AG09319 (cell line): Measurements from ENCODE around the gene SLC28A1.

Source experiments
- DNase-seq: peaks from one replicate; pipeline ENCODE4 v3.0.0-alpha.2; 2010; ENCODE audit warnings: low read depth; ENCODE audit errors: extremely low read depth
- CTCF ChIP-seq: IDR thresholded peaks from 2 replicates; pipeline ENCODE4 v1.5.1; 2011; ENCODE audit warnings: low read depth, mild to moderate bottlenecking, inconsistent platforms, low read length, moderate library complexity

SLC28A1 gene

GRCh38 chr15:84910928-84911623 is 26.6 kb downstream of the SLC28A1 start:
- TF ChIP-seq CTCF: no peak
- no peak for DNase-seq

- TF ChIP-seq CTCF: no peak
- peak; percentile 90 for DNase-seq
Measured at GRCh38 chr15:84911879-84912660, 27.6 kb downstream of the SLC28A1 start.

- TF ChIP-seq CTCF: no peak
- no peak for DNase-seq
Measured at GRCh38 chr15:84913360-84913723, 28.9 kb downstream of the SLC28A1 start.

DNA sequence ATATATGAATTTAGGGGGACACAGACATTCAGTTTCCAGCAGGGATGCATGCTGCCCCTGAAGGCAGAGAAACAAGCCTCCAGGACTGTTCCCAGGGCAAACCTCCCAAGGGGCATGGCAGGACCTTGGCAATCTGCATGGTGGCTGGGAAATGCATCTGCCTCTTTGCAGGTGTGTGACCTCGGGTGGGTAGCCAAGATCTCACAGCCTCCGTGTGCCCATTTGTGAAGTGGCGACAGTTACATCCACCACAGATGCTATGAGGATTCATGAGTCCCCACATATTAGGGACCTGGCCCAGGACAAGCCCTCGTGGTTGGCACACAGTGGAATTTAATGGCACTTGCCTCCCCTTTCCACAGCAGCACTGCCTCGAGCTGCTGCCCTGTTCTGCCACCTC is 29.9 kb downstream of the SLC28A1 start:
- DNase-seq: no peak
- no peak for TF ChIP-seq CTCF

GRCh38 chr15:84914909-84915605 is 30.6 kb downstream of the SLC28A1 start:
- no peak for DNase-seq
- TF ChIP-seq CTCF: no peak

GRCh38 chr15:84915606-84915958 is 31.1 kb downstream of the SLC28A1 start:
- no peak for DNase-seq
- no peak for TF ChIP-seq CTCF

GRCh38 chr15:84917452-84917851 is 33.0 kb downstream of the SLC28A1 start:
- no peak for DNase-seq
- no peak for TF ChIP-seq CTCF
